GM08714 (cell line): ENCODE results near the gene SETD9.

Experiments
- H3K4me3 ChIP-seq: fragments of 200-500 bp; sonication (Bioruptor generic); 2 replicates; pipeline ENCODE4 v1.5.1; 2014; ENCODE audit warnings: mild to moderate bottlenecking, low read length, inconsistent platforms
- ZNF274 ChIP-seq: IDR thresholded peaks from 2 replicates; pipeline ENCODE4 v1.6.1; 2012; ENCODE audit warnings: mild to moderate bottlenecking, low read depth, low read length

SETD9 gene

GRCh38 chr5:56954262-56954661 lies 44.9 kb downstream of the SETD9 start:
- no peak overlapping the region for H3K4me3 ChIP-seq
- TF ChIP-seq ZNF274, result no peak

DNA sequence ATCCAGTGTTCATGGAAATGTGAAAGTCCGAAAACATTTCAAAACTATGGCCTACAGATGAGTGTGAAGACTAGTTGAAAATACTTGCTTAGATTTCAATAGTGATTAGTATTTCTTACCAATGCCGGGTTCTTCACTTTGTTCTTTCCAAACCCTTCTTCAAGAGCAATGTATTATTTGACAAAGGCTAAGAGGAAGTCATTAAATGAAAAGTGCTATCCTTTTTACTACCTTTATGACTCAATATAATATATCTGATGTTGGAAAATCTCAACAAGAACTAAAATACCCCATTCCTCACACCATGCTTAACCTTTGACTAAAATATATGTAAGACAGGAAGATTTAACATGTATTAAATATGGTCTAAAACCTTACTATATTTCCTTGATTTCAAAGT lies 49.2 kb downstream of the SETD9 start:
- H3K4me3 ChIP-seq, result no peak overlapping the region
- no peak for TF ChIP-seq ZNF274

GRCh38 chr5:56959326-56959725 lies 49.9 kb downstream of the SETD9 start:
- no peak for TF ChIP-seq ZNF274

DNA sequence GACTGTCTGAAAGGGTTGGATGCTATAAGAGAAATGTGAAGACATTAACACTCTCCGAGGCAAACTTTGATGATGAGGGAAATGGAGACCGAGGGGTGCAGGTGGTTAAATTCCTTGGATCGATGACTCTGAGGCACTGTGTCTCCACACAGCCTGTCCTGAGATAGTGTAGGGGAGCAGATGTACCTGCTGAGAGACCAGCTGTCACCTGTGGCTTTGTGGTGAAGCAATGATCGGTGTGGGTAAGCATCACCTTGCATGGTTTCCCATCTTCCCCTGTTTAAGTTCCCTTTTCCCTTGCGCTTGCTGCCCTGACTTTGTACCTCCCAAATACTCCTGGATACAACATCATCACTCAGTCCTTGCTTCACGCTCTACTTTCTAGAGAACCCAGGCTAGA lies 52.4 kb downstream of the SETD9 start:
- H3K4me3 ChIP-seq, result no peak overlapping the region

More at GRCh38 chr5:56959326-56959725, 49.9 kb downstream of the SETD9 start:
- H3K4me3 ChIP-seq, result no peak overlapping the region

GRCh38 chr5:56962286-56962685 lies 52.9 kb downstream of the SETD9 start:
- no peak overlapping the region for H3K4me3 ChIP-seq
- no peak for TF ChIP-seq ZNF274

More for the DNA sequence above, 52.4 kb downstream of the SETD9 start:
- TF ChIP-seq ZNF274, result no peak

GRCh38 chr5:56963246-56963645 lies 53.9 kb downstream of the SETD9 start:
- TF ChIP-seq ZNF274, result no peak
- H3K4me3 ChIP-seq, result no peak overlapping the region

DNA sequence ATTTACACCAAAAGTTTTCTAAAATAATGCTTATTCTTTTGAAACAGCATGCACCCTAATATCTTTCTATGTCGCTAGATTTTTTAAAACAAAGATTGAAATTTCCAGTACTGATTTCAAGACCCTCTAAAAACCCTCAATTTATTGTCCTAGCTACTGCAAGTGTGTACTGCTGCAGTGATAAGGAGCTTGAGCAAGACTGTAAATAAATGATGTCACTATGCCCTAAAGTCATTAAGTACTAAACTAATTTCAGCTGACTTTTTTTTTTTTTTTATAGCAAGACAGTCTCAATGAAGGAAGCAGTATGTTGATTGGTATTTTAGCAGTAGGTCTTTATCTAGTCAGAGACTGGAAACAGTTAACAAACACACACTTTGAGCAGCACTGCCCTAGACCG lies 54.8 kb downstream of the SETD9 start:
- no peak overlapping the region for H3K4me3 ChIP-seq
- no peak for TF ChIP-seq ZNF274
